Adrenal gland (tissue), 12 donors: ENCODE results near the gene MRPL32. TPM values are rescaled to one million over a fixed set of nuclear protein-coding genes. Genes with fewer than 3 reads are reported as not detected.

Source experiments
- DNase-seq, 7 donors: peaks; one replicate each; pipeline ENCODE4 v3.0.0-alpha.2; 2019 to 2020
- H3K27ac ChIP-seq, 5 donors: fragments of 200-600 bp; sonication (generic) in 4 of 5; 1 replicate in 3 of 5; 2 replicates in 2 of 5; pipeline versions ENCODE4 v1.5.1 to v1.8.0; 2016 to 2020; ENCODE audit warnings: mild to moderate bottlenecking in 1 of 5
- H3K27me3 ChIP-seq: fragments of 200-600 bp; 2 replicates; pipeline ENCODE4 v1.8.0; 2021
- H3K36me3 ChIP-seq, 2 donors: fragments of 200-600 bp; replicated peaks in 1 of 2; 1 replicate in 1 of 2; 2 replicates in 1 of 2; pipeline versions ENCODE4 v1.5.1 to v1.8.0; 2018 to 2022
- H3K4me1 ChIP-seq, 2 donors: fragments of 200-600 bp; replicated peaks in 1 of 2; 1 replicate in 1 of 2; 2 replicates in 1 of 2; pipeline versions ENCODE4 v1.5.1 to v1.8.0; 2018 to 2021
- H3K4me3 ChIP-seq, 4 donors: fragments of 200-600 bp; sonication (generic) in 3 of 4; one replicate each; pipeline ENCODE4 v1.5.1; 2016 to 2018
- H3K9me3 ChIP-seq, 3 donors: fragments of 200-600 bp; sonication (generic) in 1 of 3; replicated peaks in 1 of 3; 1 replicate in 2 of 3; 2 replicates in 1 of 3; pipeline versions ENCODE4 v1.5.1 to v1.8.0; 2016 to 2021
- CTCF ChIP-seq, 6 experiments: fragments of 450-650 bp in 4 of 6; fragments of 200-600 bp in 2 of 6; sonication (generic) in 1 of 6; IDR thresholded peaks; 1 replicate in 5 of 6; 2 replicates in 1 of 6; pipeline versions ENCODE4 v1.5.1 to v1.8.0; 2016 to 2021; ENCODE audit warnings: antibody characterized with exemption in 6 of 6, mild to moderate bottlenecking in 2 of 6, moderate library complexity in 1 of 6
- POLR2A ChIP-seq, 2 donors: fragments of 450-650 bp; IDR thresholded peaks; one replicate each; pipeline ENCODE4 v1.6.1; 2017; ENCODE audit warnings: antibody characterized with exemption in 2 of 2, mild to moderate bottlenecking in 2 of 2, moderate library complexity in 1 of 2
- WGBS, 4 donors: extraction: QIAGEN DNeasy Blood & Tissue Kit in 2 of 4; methylation state at CpG; one replicate each; pipeline versions ENCODE4 v1.1.5 to v1.1.7; 2013 to 2017; 5-methylcytosine and 5-hydroxymethylcytosine counted together
- intact Hi-C, 2 donors: fragments of 100-400 bp; cut with DNase I; formaldehyde crosslinking; loops; one replicate each; pipeline versions ENCODE4 v1.14.1 to v1.15.0; 2022 to 2023
- polyA plus RNA-seq, 3 donors: library from polyadenylated mRNA; stranded (reverse); fragments of 200-250 nt in 2 of 3; fragments of 350-450 nt in 1 of 3; fragmentation: Illumina TruSeq in 1 of 3; extraction: RNeasy Lipid Tissue Mini Kit (QIAGEN cat#74804) in 1 of 3; gene quantifications; one replicate each; pipeline ENCODE4 v1.2.3, GENCODE V29; 2013 to 2014
- total RNA-seq, 9 donors: library from RNA; depleted of rRNA in 4 of 9; stranded (reverse); fragments of >200 nt in 4 of 9; fragments of 120-200 nt in 1 of 9; fragmentation: NEBNext Ultra II Directional in 1 of 9; extraction: Animal tissue kit (Norgen Biotek cat#: 25700) in 1 of 9; gene quantifications; one replicate each; pipeline versions ENCODE4 v1.1.0 to v1.2.4, GENCODE V29; 2013 to 2023
- donor health status: healthy with polysubstance abuse.
- donor health status: Bipolar disorder and iron deficiency.
- donor health status: DM: yes; HTN: yes; CAD: no.
- donor health status: DM: no; HTN: no; CAD: no.
- donor health status: DM: no; HTN: no; CAD: no.
- donor health status: DM: yes; HTN: yes; CAD: no.

The MRPL32 gene
- total and polyA plus RNA-seq, 12 donors: 56.9 to 174 (median 73.4) TPM

- Histone ChIP-seq H3K27me3 (no peaks in the 10 kb centered on the region), H3K9me3 (no peaks in the 10 kb centered on the region), H3K27ac (no peak overlapping the region), H3K36me3 (peaks cover 0 to 39% of the 10 kb centered on the region in 2 donors), H3K4me1 (peaks cover 0 to 1% of the 10 kb centered on the region in 2 donors), H3K4me3 (no peak overlapping the region)
- TF ChIP-seq POLR2A (IDR thresholded peaks at IDR 0.05) (no peak), CTCF (IDR thresholded peaks at IDR 0.05) (no peak)
- 79 to 90% (median 85%) methylated on average over 4 of the region's 4 CpGs for WGBS, 4 donors
- intact Hi-C loops: loop anchor here (5.0 kb wide), 2 partner anchors 168 to 323 kb away; no protein-coding TSS in a partner anchor
- no peak for DNase-seq
Observed at GRCh38 chr7:42939457-42940240, 7.5 kb downstream of the MRPL32 start.

GRCh38 chr7:42940985-42941847 lies 9.0 kb downstream of the MRPL32 start:
- Histone ChIP-seq H3K27me3 (no peaks in the 10 kb centered on the region), H3K4me1 (no peaks in the 10 kb centered on the region), H3K9me3 (no peaks in the 10 kb centered on the region), H3K27ac (no peak overlapping the region), H3K36me3 (peaks cover 0 to 27% of the 10 kb centered on the region in 2 donors), H3K4me3 (no peak overlapping the region)
- intact Hi-C loops: loop anchor here (5.0 kb wide), 2 partner anchors 166 to 321 kb away; no protein-coding TSS in a partner anchor
- DNase-seq: peak; percentile 78 to 96 (median 83)
- TF ChIP-seq POLR2A (IDR thresholded peaks at IDR 0.05): no peak
- peak; percentile 84 to 92 (median 87) for TF ChIP-seq CTCF (IDR thresholded peaks at IDR 0.05)
- WGBS, 4 donors: 51 to 57% (median 54%) methylated on average over 12 to 13 of the region's 13 CpGs

- Histone ChIP-seq H3K36me3 (no peaks in the 10 kb centered on the region), H3K27ac (no peak overlapping the region), H3K27me3 (no peaks in the 10 kb centered on the region), H3K4me1 (no peaks in the 10 kb centered on the region), H3K4me3 (no peak overlapping the region), H3K9me3 (no peaks in the 10 kb centered on the region)
- TF ChIP-seq POLR2A (IDR thresholded peaks at IDR 0.05): no peak
- no peak for TF ChIP-seq CTCF (IDR thresholded peaks at IDR 0.05)
- WGBS, 4 donors: 39 to 64% (median 56%) methylated on average over 3 to 4 of the region's 4 CpGs
- intact Hi-C loops: loop anchor here in 1 of 2 donors (5.0 kb wide), 1 partner anchor 161 kb away; no protein-coding TSS in a partner anchor
- no peak for DNase-seq
Observed at GRCh38 chr7:42945821-42946626, 13.8 kb downstream of the MRPL32 start.
